Measurements from ENCODE around the gene DLGAP1. TPM values are rescaled to one million over a fixed set of nuclear protein-coding genes. Genes with fewer than 3 reads are reported as not detected.

The DLGAP1 gene
- total and polyA plus RNA-seq, 2 experiments from 2014 or later = 3.1 to 6.5 TPM

DNA sequence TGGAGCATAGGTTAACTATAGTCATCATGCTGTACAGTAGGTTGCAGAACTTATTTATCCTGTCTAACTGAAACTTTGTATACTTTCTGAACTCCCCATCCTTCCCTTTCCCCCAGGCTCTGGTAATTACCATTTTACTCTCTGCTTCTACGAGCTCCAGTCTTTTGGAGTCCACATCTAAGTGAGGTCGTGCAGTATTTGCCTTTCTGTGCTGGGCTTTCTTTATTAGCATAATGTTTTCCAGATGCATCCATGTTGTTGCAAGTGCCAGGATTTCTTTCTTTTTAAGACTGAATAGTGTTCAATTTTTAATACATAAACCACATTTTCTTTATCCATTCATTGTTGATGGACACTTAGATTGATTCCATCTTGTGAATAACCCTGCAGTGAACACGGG lies 541.0 kb downstream of the DLGAP1 start:
- H3K27ac ChIP-seq = no peak overlapping the region
- no peak for TF ChIP-seq CTCF (IDR thresholded peaks at IDR 0.05; ENCODE audit: poor library complexity)
- no peak for TF ChIP-seq EZH2phosphoT487 (IDR thresholded peaks at IDR 0.05; ENCODE audit: low read depth, severe bottlenecking, unreplicated experiment)
- TF ChIP-seq EZH2 (IDR thresholded peaks at IDR 0.05; ENCODE audit: borderline replicate concordance) = no peak
- H2AFZ ChIP-seq = no peak overlapping the region

DNA sequence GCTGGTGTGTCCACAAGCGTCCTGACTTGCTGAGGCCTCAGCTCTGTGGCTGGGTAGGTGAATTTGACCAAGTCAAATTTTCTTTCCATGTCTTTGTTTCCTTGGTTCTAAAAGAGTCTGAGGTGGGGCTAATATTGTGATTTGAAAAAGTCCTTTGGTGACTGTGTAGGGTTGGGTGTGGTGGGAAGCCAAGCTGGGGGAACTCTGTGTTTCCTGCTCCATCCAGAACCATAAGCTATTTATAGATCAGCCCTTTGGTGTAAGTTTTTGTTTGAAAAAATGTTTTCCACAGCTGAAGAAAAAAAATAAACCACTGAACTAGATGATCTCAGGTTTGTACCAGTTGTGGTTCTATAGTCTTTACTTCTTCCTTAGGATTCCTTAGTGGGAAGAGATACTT lies 542.4 kb downstream of the DLGAP1 start:
- WGBS (ENCODE audit: low lambda C conversion rate, missing lambda C conversion rate) = 97% methylated on average over 1 of the region's 1 CpG
- Histone ChIP-seq H3K27ac (no peak overlapping the region), H3K4me2 (no peak overlapping the region), H3K9me2 (replicated peaks; ENCODE audit: insufficient read depth) (no peaks in the 10 kb centered on the region), H3K79me2 (no peaks in the 10 kb centered on the region), H3K36me3 (replicated peaks; ENCODE audit: insufficient read depth, low read depth) (no peaks in the 10 kb centered on the region), H4K20me1 (ENCODE audit: insufficient read depth, poor library complexity, severe bottlenecking) (no peaks in the 10 kb centered on the region), H2AFZ (no peak overlapping the region), H3K27me3 (no peaks in the 10 kb centered on the region), H3K4me3 (no peak overlapping the region), H3K4me1 (ENCODE audit: insufficient read depth) (no peaks in the 10 kb centered on the region), H3K9me3 (ENCODE audit: low read depth) (no peaks in the 10 kb centered on the region)
- TF ChIP-seq EZH2phosphoT487 (IDR thresholded peaks at IDR 0.05; ENCODE audit: low read depth, severe bottlenecking, unreplicated experiment) = no peak
- TF ChIP-seq CTCF (IDR thresholded peaks at IDR 0.05; ENCODE audit: poor library complexity) = no peak
- TF ChIP-seq EZH2 (IDR thresholded peaks at IDR 0.05; ENCODE audit: borderline replicate concordance) = no peak
- DNase-seq (ENCODE audit: low spot score) = no peak

More for the DNA sequence above, 541.0 kb downstream of the DLGAP1 start:
- Histone ChIP-seq H3K9me2 (replicated peaks; ENCODE audit: insufficient read depth) (no peaks in the 10 kb centered on the region), H3K36me3 (replicated peaks; ENCODE audit: insufficient read depth, low read depth) (no peaks in the 10 kb centered on the region), H3K9me3 (ENCODE audit: low read depth) (no peaks in the 10 kb centered on the region), H3K4me3 (no peak overlapping the region), H3K4me1 (ENCODE audit: insufficient read depth) (no peaks in the 10 kb centered on the region), H3K4me2 (no peak overlapping the region), H3K79me2 (no peaks in the 10 kb centered on the region), H3K27me3 (no peaks in the 10 kb centered on the region), H4K20me1 (ENCODE audit: insufficient read depth, poor library complexity, severe bottlenecking) (no peaks in the 10 kb centered on the region)
- 56% methylated on average over 3 of the region's 3 CpGs for WGBS (ENCODE audit: low lambda C conversion rate, missing lambda C conversion rate)
- no peak for DNase-seq (ENCODE audit: low spot score)

GRCh38 chr18:3911413-3911812 lies 543.7 kb downstream of the DLGAP1 start:
- H3K4me1 ChIP-seq (ENCODE audit: insufficient read depth) = no peaks in the 10 kb centered on the region
- H3K4me2 ChIP-seq = no peak overlapping the region
- H3K36me3 ChIP-seq (replicated peaks; ENCODE audit: insufficient read depth, low read depth) = no peaks in the 10 kb centered on the region
- H3K4me3 ChIP-seq = no peak overlapping the region
- H3K79me2 ChIP-seq = no peaks in the 10 kb centered on the region
- no peaks in the 10 kb centered on the region for H3K9me3 ChIP-seq (ENCODE audit: low read depth)
- no peaks in the 10 kb centered on the region for H4K20me1 ChIP-seq (ENCODE audit: insufficient read depth, poor library complexity, severe bottlenecking)
- no peak for DNase-seq (ENCODE audit: low spot score)
- no peaks in the 10 kb centered on the region for H3K9me2 ChIP-seq (replicated peaks; ENCODE audit: insufficient read depth)
- no peak for TF ChIP-seq EZH2phosphoT487 (IDR thresholded peaks at IDR 0.05; ENCODE audit: low read depth, severe bottlenecking, unreplicated experiment)
- no peak overlapping the region for H2AFZ ChIP-seq
- H3K27ac ChIP-seq = no peak overlapping the region
- no peaks in the 10 kb centered on the region for H3K27me3 ChIP-seq

GRCh38 chr18:3910512-3910911 lies 544.6 kb downstream of the DLGAP1 start:
- Histone ChIP-seq H3K4me1 (ENCODE audit: insufficient read depth) (no peaks in the 10 kb centered on the region), H3K27ac (no peak overlapping the region), H3K4me3 (no peak overlapping the region), H3K9me2 (replicated peaks; ENCODE audit: insufficient read depth) (no peaks in the 10 kb centered on the region), H3K79me2 (no peaks in the 10 kb centered on the region), H3K27me3 (no peaks in the 10 kb centered on the region), H3K4me2 (no peak overlapping the region), H3K9me3 (ENCODE audit: low read depth) (no peaks in the 10 kb centered on the region), H2AFZ (no peak overlapping the region), H3K36me3 (replicated peaks; ENCODE audit: insufficient read depth, low read depth) (no peaks in the 10 kb centered on the region), H4K20me1 (ENCODE audit: insufficient read depth, poor library complexity, severe bottlenecking) (no peaks in the 10 kb centered on the region)
- no peak for DNase-seq (ENCODE audit: low spot score)
- WGBS (ENCODE audit: low lambda C conversion rate, missing lambda C conversion rate) = 89% methylated on average over 4 of the region's 4 CpGs
- TF ChIP-seq EZH2 (IDR thresholded peaks at IDR 0.05; ENCODE audit: borderline replicate concordance) = no peak
- TF ChIP-seq EZH2phosphoT487 (IDR thresholded peaks at IDR 0.05; ENCODE audit: low read depth, severe bottlenecking, unreplicated experiment) = no peak
- no peak for TF ChIP-seq CTCF (IDR thresholded peaks at IDR 0.05; ENCODE audit: poor library complexity)
